ENCODE results near the gene CDS1.
"Not testable (repeated sequence)": the region's sequence is repeated elsewhere in the genome, so short reads cannot be mapped to it uniquely, and the experiment has no call there.

The CDS1 gene

GRCh38 chr4:84582988-84583875 lies at the start of gene CDS1:
CDS1 (plus strand) TSS chr4:84583127; CDS start chr4:84583402, 275 bp downstream.
- peak; percentile 39 for DNase-seq (ENCODE audit: low read depth)
- Histone ChIP-seq H3K36me3 (ENCODE audit: control insufficient read depth, insufficient read depth, low read length, severe bottlenecking) (no peaks in the 10 kb centered on the region), H3K27me3 (replicated peaks; ENCODE audit: control insufficient read depth, insufficient read depth, low read length) (peaks cover 25% of the 10 kb centered on the region), H3K9ac (ENCODE audit: low read length) (peak within 1 kb of the TSS; percentile 31), H3K4me1 (ENCODE audit: control insufficient read depth, insufficient read depth, low read length) (peaks cover 3% of the 10 kb centered on the region), H3K9me3 (ENCODE audit: control insufficient read depth, low read length) (peaks cover 6% of the 10 kb centered on the region), H3K4me3 (ENCODE audit: low read length) (peak within 1 kb of the TSS; percentile 80)

DNA sequence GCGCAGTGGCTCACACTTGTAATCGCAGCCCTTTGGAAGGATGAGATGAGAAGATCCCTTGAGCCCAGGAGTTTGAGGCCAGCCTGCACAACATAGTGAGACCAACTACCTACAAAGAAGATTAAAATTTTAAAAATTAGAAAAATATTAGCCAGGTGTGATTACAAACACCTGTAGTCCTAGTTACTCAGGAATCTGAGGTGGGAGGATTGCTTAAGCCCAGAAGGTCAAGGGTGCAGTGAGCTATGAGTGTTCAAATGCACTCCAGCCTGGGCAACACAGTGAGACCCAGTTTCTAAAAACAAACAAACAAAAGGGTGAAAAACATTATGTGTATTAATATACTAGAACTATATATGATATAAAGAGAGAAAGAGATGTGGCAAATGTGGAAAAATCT lies 47.0 kb upstream of the CDS1 start:
- Histone ChIP-seq H3K27me3 (replicated peaks; ENCODE audit: control insufficient read depth, insufficient read depth, low read length) (no peaks in the 10 kb centered on the region), H3K36me3 (ENCODE audit: control insufficient read depth, insufficient read depth, low read length, severe bottlenecking) (no peaks in the 10 kb centered on the region), H3K9me3 (ENCODE audit: control insufficient read depth, low read length) (peaks cover 4% of the 10 kb centered on the region), H3K9ac (ENCODE audit: low read length) (no peak overlapping the region), H3K4me3 (ENCODE audit: low read length) (no peak overlapping the region), H3K4me1 (ENCODE audit: control insufficient read depth, insufficient read depth, low read length) (peaks cover 3% of the 10 kb centered on the region)
- DNase-seq (ENCODE audit: low read depth), result no peak

DNA sequence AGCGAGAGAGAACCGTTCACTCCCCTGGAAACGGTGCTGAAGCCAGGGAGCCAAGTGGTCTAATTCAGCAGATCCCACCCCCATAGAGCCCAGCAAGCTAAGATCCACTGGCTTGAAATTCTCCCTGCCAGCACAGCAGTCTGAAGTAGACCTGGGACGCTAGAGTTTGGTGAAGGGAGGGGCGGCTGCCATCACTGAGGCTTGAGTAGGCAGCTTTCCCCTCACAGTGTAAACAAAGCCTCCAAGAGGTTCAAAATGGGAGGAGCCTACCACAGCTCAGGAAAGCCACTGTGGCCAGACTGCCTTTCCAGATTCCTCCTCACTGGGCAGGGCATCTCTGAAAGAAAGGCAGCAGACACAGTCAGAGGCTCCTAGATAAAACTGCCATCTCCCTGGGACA lies 37.8 kb upstream of the CDS1 start:
- H3K9me3 ChIP-seq (ENCODE audit: control insufficient read depth, low read length), result no peaks in the 10 kb centered on the region
- no peak overlapping the region for H3K9ac ChIP-seq (ENCODE audit: low read length)
- no peak for DNase-seq (ENCODE audit: low read depth)
- H3K36me3 ChIP-seq (ENCODE audit: control insufficient read depth, insufficient read depth, low read length, severe bottlenecking), result no peaks in the 10 kb centered on the region
- peaks cover 9% of the 10 kb centered on the region for H3K4me1 ChIP-seq (ENCODE audit: control insufficient read depth, insufficient read depth, low read length)
- no peak overlapping the region for H3K4me3 ChIP-seq (ENCODE audit: low read length)
- peaks cover 13% of the 10 kb centered on the region for H3K27me3 ChIP-seq (replicated peaks; ENCODE audit: control insufficient read depth, insufficient read depth, low read length)

DNA sequence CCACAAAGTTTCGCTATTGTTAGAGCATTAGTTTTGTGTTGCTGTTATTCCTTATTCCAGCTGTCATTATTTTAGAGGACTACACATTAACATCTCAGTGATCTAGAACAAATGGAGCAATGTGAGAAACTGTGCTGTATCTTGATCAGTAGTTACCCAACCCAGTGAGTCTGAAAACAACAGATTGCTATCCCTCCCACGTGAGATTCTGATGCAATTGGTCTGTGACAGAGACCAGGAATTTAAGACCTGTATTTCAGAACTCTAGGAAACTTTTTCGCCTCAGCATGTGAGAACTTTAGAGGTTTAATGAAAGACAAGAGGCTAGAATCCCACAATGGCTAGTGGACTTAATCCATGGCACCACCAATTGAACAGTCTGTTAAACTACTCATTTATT lies 35.7 kb upstream of the CDS1 start:
- DNase-seq (ENCODE audit: low read depth), result peak; percentile 10
- Histone ChIP-seq H3K4me3 (ENCODE audit: low read length) (no peak overlapping the region), H3K9me3 (ENCODE audit: control insufficient read depth, low read length) (peaks cover 4% of the 10 kb centered on the region)

DNA sequence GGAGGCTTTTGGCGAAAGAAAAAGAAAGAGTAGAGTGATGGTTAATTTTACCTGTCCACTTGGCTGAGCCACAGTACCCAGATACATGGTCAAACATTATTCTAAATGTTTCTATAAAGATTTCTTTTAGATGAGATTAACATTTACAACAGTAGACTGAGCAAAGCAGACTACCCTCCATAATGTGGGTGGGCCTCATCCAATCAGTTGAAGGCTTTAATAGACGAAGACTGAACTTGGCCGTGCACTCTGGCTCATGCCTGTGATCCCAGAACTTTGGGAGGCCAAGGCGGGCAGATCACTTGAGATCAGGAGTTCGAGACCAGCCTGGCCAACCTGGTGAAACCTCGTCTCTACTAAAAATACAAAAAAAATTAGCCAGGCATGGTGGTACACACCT lies 33.7 kb upstream of the CDS1 start:
- DNase-seq (ENCODE audit: low read depth); H3K4me1 ChIP-seq (ENCODE audit: control insufficient read depth, insufficient read depth, low read length); H3K4me3 ChIP-seq (ENCODE audit: low read length); H3K36me3 ChIP-seq (ENCODE audit: control insufficient read depth, insufficient read depth, low read length, severe bottlenecking); H3K9ac ChIP-seq (ENCODE audit: low read length): not testable (repeated sequence)
- Histone ChIP-seq H3K27me3 (replicated peaks; ENCODE audit: control insufficient read depth, insufficient read depth, low read length) (peaks cover 12% of the 10 kb centered on the region), H3K9me3 (ENCODE audit: control insufficient read depth, low read length) (peaks cover 23% of the 10 kb centered on the region)

More for the DNA sequence above, 35.7 kb upstream of the CDS1 start:
- H3K4me1 ChIP-seq (ENCODE audit: control insufficient read depth, insufficient read depth, low read length), result peaks cover 9% of the 10 kb centered on the region
- peaks cover 18% of the 10 kb centered on the region for H3K27me3 ChIP-seq (replicated peaks; ENCODE audit: control insufficient read depth, insufficient read depth, low read length)
- H3K36me3 ChIP-seq (ENCODE audit: control insufficient read depth, insufficient read depth, low read length, severe bottlenecking), result no peaks in the 10 kb centered on the region
- H3K9ac ChIP-seq (ENCODE audit: low read length), result no peak overlapping the region

- DNase-seq (ENCODE audit: low read depth), result no peak
- Histone ChIP-seq H3K4me3 (ENCODE audit: low read length) (no peak overlapping the region), H3K9ac (ENCODE audit: low read length) (no peak overlapping the region), H3K36me3 (ENCODE audit: control insufficient read depth, insufficient read depth, low read length, severe bottlenecking) (no peaks in the 10 kb centered on the region), H3K4me1 (ENCODE audit: control insufficient read depth, insufficient read depth, low read length) (peaks cover 21% of the 10 kb centered on the region), H3K27me3 (replicated peaks; ENCODE audit: control insufficient read depth, insufficient read depth, low read length) (peaks cover 10% of the 10 kb centered on the region), H3K9me3 (ENCODE audit: control insufficient read depth, low read length) (no peaks in the 10 kb centered on the region)
Measured at GRCh38 chr4:84562156-84562555, 20.8 kb upstream of the CDS1 start.

DNA sequence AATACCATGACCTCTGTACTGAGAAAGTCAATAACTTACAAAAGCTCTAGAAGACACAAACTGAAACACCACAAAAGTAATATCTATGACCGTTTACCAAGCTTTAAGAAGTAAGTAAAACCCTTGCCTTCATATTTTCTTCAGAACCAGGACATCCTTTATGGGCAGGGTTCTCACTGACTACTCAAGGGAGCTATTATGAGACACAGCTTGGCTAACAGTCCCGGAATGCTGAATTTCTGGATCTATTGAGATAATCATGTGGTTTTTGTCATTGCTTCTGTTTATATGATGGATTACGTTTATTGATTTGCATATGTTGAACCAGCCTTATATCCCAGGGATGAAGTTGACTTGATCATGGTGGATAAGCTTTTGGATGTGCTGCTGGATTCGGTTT lies 19.9 kb upstream of the CDS1 start:
- peaks cover 4% of the 10 kb centered on the region for H3K27me3 ChIP-seq (replicated peaks; ENCODE audit: control insufficient read depth, insufficient read depth, low read length)
- no peaks in the 10 kb centered on the region for H3K9me3 ChIP-seq (ENCODE audit: control insufficient read depth, low read length)
- no peaks in the 10 kb centered on the region for H3K36me3 ChIP-seq (ENCODE audit: control insufficient read depth, insufficient read depth, low read length, severe bottlenecking)
- peak overlapping the region; percentile 25 for H3K4me3 ChIP-seq (ENCODE audit: low read length)
- H3K4me1 ChIP-seq (ENCODE audit: control insufficient read depth, insufficient read depth, low read length), result peaks cover 21% of the 10 kb centered on the region
- H3K9ac ChIP-seq (ENCODE audit: low read length), result no peak overlapping the region
- no peak for DNase-seq (ENCODE audit: low read depth)

DNA sequence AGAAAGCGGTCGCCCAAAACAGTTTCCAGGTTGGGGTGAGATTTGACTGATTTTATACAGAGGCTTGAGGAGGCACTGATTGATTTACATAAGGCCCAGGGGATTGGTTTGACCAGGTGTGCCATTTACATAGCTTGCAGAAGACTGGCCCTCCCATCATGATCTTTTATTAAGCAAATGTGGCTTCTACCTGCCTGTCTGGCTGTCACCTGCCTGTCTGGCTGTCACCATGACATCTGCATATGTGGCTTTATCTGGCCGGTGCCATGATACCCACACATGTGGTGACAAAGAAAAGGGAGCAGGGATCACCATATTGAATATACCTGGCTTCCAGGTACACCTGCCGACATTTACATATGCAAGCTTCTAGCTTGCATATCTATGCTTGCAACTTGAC lies 17.0 kb upstream of the CDS1 start:
- no peak for DNase-seq (ENCODE audit: low read depth)

GRCh38 chr4:84568496-84568895 lies 14.4 kb upstream of the CDS1 start:
- Histone ChIP-seq H3K4me3 (ENCODE audit: low read length) (no peak overlapping the region), H3K4me1 (ENCODE audit: control insufficient read depth, insufficient read depth, low read length) (peaks cover 16% of the 10 kb centered on the region), H3K36me3 (ENCODE audit: control insufficient read depth, insufficient read depth, low read length, severe bottlenecking) (no peaks in the 10 kb centered on the region), H3K9me3 (ENCODE audit: control insufficient read depth, low read length) (no peaks in the 10 kb centered on the region), H3K9ac (ENCODE audit: low read length) (no peak overlapping the region), H3K27me3 (replicated peaks; ENCODE audit: control insufficient read depth, insufficient read depth, low read length) (no peaks in the 10 kb centered on the region)
- DNase-seq (ENCODE audit: low read depth), result no peak

More for the DNA sequence above, 17.0 kb upstream of the CDS1 start:
- no peaks in the 10 kb centered on the region for H3K36me3 ChIP-seq (ENCODE audit: control insufficient read depth, insufficient read depth, low read length, severe bottlenecking)
- H3K4me1 ChIP-seq (ENCODE audit: control insufficient read depth, insufficient read depth, low read length), result peaks cover 28% of the 10 kb centered on the region
- no peak overlapping the region for H3K4me3 ChIP-seq (ENCODE audit: low read length)
- H3K27me3 ChIP-seq (replicated peaks; ENCODE audit: control insufficient read depth, insufficient read depth, low read length), result no peaks in the 10 kb centered on the region
- no peak overlapping the region for H3K9ac ChIP-seq (ENCODE audit: low read length)
- no peaks in the 10 kb centered on the region for H3K9me3 ChIP-seq (ENCODE audit: control insufficient read depth, low read length)

- Histone ChIP-seq H3K27me3 (replicated peaks; ENCODE audit: control insufficient read depth, insufficient read depth, low read length) (no peaks in the 10 kb centered on the region), H3K4me1 (ENCODE audit: control insufficient read depth, insufficient read depth, low read length) (peaks cover 16% of the 10 kb centered on the region), H3K9ac (ENCODE audit: low read length) (no peak overlapping the region), H3K36me3 (ENCODE audit: control insufficient read depth, insufficient read depth, low read length, severe bottlenecking) (no peaks in the 10 kb centered on the region), H3K4me3 (ENCODE audit: low read length) (no peak overlapping the region), H3K9me3 (ENCODE audit: control insufficient read depth, low read length) (no peaks in the 10 kb centered on the region)
- no peak for DNase-seq (ENCODE audit: low read depth)
Measured at GRCh38 chr4:84569009-84569408, 13.9 kb upstream of the CDS1 start.

DNA sequence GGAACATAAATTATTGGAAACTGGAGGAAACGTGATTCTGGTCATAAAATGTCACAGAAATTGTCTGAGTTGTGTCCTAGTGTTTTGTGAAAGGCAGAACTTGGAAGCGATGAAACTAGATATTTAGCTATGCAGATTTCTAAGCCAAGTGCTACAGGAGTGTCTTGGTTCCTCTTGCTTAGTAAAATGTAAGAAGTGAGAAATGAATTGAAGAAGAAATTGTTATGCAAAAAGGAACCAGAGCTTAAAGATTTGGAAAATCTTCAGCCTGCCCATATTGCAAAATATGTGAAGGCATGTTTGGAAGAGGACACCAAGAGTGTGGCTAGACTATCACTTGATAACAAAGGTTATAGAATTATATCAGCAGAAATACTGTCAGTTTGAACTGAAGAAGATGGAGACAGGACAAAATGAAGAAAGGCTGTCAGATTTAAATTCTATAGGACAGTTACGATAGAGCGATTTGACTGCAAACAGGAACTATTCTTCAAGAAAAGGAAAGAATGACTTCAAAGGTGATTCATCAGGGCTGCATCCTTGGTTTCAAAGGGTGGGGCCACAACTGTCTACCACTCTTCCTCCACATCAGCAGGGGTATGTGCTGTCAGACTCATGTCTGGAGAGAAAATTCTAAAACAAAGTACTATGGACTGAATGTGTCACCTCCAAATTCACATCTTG lies 9.4 kb upstream of the CDS1 start:
- no peak for DNase-seq (ENCODE audit: low read depth)

More for the DNA sequence above, 9.4 kb upstream of the CDS1 start:
- no peaks in the 10 kb centered on the region for H3K36me3 ChIP-seq (ENCODE audit: control insufficient read depth, insufficient read depth, low read length, severe bottlenecking)
- no peaks in the 10 kb centered on the region for H3K27me3 ChIP-seq (replicated peaks; ENCODE audit: control insufficient read depth, insufficient read depth, low read length)
- H3K9ac ChIP-seq (ENCODE audit: low read length), result no peak overlapping the region
- no peak overlapping the region for H3K4me3 ChIP-seq (ENCODE audit: low read length)
- H3K4me1 ChIP-seq (ENCODE audit: control insufficient read depth, insufficient read depth, low read length), result peaks cover 13% of the 10 kb centered on the region
- no peaks in the 10 kb centered on the region for H3K9me3 ChIP-seq (ENCODE audit: control insufficient read depth, low read length)
